GM13976 (cell line): ENCODE measurements around the gene MICAL2.

Source experiments
- DNase-seq: peaks from one replicate; pipeline ENCODE4 v3.0.0; 2012; ENCODE audit warnings: low spot score
- in situ Hi-C: fragments of 300-500 bp; cut with MboI; formaldehyde crosslinking; loops from one replicate; pipeline ENCODE4 v1.12.0; 2022; ENCODE audit warnings: low sequenced_read_pairs, mixed read lengths, inconsistent platforms; ENCODE audit not compliant: unreplicated experiment
- TF ChIP-seq, protein P1 (sequence below): IDR thresholded peaks from 2 replicates; pipeline ENCODE4 v1.5.1; 2012; ENCODE audit warnings: borderline replicate concordance, mild to moderate bottlenecking; ENCODE audit not compliant: insufficient read depth; ENCODE audit errors: extremely low read depth, missing control alignments, control extremely low read depth

MICAL2 gene

GRCh38 chr11:12286606-12287005, 176.2 kb downstream of the MICAL2 start:
- in situ Hi-C loops, result loop anchor here (10.0 kb wide), 1 partner anchor 242 kb away; no protein-coding TSS in a partner anchor
- TF ChIP-seq, protein P1, sequence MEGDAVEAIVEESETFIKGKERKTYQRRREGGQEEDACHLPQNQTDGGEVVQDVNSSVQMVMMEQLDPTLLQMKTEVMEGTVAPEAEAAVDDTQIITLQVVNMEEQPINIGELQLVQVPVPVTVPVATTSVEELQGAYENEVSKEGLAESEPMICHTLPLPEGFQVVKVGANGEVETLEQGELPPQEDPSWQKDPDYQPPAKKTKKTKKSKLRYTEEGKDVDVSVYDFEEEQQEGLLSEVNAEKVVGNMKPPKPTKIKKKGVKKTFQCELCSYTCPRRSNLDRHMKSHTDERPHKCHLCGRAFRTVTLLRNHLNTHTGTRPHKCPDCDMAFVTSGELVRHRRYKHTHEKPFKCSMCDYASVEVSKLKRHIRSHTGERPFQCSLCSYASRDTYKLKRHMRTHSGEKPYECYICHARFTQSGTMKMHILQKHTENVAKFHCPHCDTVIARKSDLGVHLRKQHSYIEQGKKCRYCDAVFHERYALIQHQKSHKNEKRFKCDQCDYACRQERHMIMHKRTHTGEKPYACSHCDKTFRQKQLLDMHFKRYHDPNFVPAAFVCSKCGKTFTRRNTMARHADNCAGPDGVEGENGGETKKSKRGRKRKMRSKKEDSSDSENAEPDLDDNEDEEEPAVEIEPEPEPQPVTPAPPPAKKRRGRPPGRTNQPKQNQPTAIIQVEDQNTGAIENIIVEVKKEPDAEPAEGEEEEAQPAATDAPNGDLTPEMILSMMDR, result no peak
- no peak for DNase-seq

GRCh38 chr11:12287009-12287373, 176.6 kb downstream of the MICAL2 start:
- DNase-seq, result peak; percentile 3
- in situ Hi-C loops, result loop anchor here (10.0 kb wide), 1 partner anchor 242 kb away; no protein-coding TSS in a partner anchor
- TF ChIP-seq, protein P1, result no peak

DNA sequence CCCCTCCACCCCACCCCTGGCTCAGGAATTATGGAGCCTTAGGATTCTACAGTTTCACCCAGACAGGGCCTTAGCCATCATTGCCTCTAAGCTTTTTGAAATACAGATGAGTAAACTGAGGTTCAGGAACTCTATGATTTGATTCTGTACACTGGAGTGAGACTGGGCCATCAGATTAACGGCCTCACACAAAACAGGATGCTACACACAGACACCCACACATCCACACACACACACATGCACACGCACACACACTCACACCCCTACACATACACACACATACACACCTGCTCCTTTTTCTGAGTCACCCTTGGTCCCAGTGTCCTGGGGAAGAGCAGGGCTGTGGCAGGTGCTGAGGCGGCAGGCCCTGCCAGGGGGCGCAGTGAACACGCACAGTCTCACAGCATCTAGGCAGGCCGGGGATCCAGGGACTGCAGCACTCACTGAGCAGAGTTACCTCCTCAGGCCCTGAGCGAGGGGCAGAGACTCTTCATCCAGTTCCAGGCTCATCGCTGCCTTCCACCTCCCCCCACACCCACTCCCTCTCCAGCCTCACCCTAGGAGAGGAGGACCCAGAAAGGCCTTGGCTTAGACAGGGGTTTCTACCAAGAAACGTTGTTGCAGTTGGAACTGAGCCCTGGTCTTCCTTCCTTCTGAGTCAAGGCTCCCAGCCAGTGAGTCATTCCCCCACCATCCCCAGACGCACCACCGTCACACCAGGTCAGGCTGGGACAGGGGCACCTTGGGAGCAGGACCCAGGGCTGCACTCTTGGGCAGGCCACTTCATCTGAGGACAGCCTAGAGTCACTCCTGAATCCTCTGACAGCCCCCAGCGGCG, 177.2 kb downstream of the MICAL2 start:
- DNase-seq, result peak; percentile 45
- in situ Hi-C loops, result loop anchor here (10.0 kb wide), 1 partner anchor 243 kb away; no protein-coding TSS in a partner anchor
- TF ChIP-seq, protein P1, result no peak

DNA sequence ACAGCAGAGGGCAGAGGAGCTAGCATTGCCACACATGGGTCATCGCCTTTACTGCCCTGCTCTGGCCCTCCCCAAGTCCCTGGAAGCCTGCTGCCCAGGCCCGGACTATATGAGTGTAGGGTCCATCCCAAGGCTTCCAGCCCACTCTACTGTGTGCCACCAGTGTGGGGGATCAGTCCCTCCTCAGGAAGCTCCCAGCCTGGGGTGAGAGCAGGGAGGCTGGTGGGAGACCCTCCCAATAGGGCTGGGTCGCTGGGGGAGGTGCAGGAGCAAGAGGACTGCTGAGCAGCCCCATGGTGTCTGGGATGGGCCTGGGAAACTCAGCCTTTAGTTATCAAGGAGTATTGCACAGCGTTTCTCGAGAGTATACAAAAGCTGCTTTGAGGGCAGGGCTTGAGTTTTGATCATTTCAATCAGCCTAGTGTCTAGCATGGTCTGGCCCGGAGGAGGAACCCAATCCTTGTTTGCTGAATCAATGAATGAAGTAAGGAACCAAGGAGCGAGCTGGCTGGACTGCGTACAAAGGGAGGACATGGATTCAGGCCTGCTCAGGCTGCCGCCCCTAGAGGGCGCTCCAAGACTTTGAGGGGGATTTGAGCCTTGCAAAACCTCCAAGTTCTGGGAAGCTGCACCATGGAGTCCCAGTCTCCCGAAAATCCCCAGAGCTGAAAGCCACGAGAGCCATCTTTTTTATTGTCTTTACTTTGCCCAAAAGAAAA, 178.0 kb downstream of the MICAL2 start:
- in situ Hi-C loops, result loop anchor here (10.0 kb wide), 1 partner anchor 244 kb away; no protein-coding TSS in a partner anchor
- DNase-seq, result peak; percentile 83
- TF ChIP-seq, protein P1, result peak; percentile 79

- DNase-seq, result peak; percentile 13
- TF ChIP-seq, protein P1, result no peak
- in situ Hi-C loops, result loop anchor here (10.0 kb wide), 1 partner anchor 244 kb away; no protein-coding TSS in a partner anchor
Measured at GRCh38 chr11:12288931-12289666, 178.7 kb downstream of the MICAL2 start.

GRCh38 chr11:12289667-12290476, 179.5 kb downstream of the MICAL2 start:
- DNase-seq, result peak; percentile 28
- in situ Hi-C loops, result loop anchor here (10.0 kb wide), 1 partner anchor 245 kb away; no protein-coding TSS in a partner anchor
- TF ChIP-seq, protein P1, result no peak
